Measurements from ENCODE around the gene NPR2.

NPR2 gene

GRCh38 chr9:35763803-35764202 is 27.6 kb upstream of the NPR2 start:
- no peak for DNase-seq (ENCODE audit: low spot score)

GRCh38 chr9:35766997-35767396 is 24.4 kb upstream of the NPR2 start:
- DNase-seq (ENCODE audit: low spot score): no peak

GRCh38 chr9:35767458-35767857 is 23.9 kb upstream of the NPR2 start:
- DNase-seq (ENCODE audit: low spot score): no peak

GRCh38 chr9:35769763-35770162 is 21.6 kb upstream of the NPR2 start:
- no peak for DNase-seq (ENCODE audit: low spot score)

- DNase-seq (ENCODE audit: low spot score): no peak
Measured at GRCh38 chr9:35771075-35771433, 20.3 kb upstream of the NPR2 start.

GRCh38 chr9:35771534-35771933 is 19.9 kb upstream of the NPR2 start:
- DNase-seq (ENCODE audit: low spot score): no peak

- DNase-seq (ENCODE audit: low spot score): no peak
Measured at GRCh38 chr9:35771943-35772342, 19.4 kb upstream of the NPR2 start.

GRCh38 chr9:35774907-35775635 is 16.3 kb upstream of the NPR2 start:
- no peak for DNase-seq (ENCODE audit: low spot score)

GRCh38 chr9:35776018-35776417 is 15.4 kb upstream of the NPR2 start:
- no peak for DNase-seq (ENCODE audit: low spot score)

DNA sequence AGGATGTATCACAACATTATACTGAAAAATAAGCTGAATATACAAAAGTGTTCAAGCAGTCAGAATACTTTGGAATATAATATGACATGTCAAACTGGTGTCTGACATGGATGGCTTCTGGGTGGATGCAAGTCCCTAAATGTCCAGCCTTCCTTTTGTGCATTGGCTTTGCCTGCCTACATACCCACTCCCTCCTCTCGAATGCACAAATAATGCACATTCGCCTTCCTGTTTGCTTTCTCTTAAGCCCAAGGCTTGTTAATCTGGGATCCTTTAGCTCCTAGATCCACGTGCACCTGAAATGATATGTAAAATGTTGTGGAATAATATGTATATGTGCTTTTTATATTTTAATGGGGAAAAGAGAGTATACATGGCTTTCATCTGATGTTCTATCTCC is 12.9 kb upstream of the NPR2 start:
- no peak for DNase-seq (ENCODE audit: low spot score)

GRCh38 chr9:35781066-35781465 is 10.3 kb upstream of the NPR2 start:
- DNase-seq (ENCODE audit: low spot score): no peak

- DNase-seq (ENCODE audit: low spot score): no peak
Measured at GRCh38 chr9:35783418-35783817, 8.0 kb upstream of the NPR2 start.

DNA sequence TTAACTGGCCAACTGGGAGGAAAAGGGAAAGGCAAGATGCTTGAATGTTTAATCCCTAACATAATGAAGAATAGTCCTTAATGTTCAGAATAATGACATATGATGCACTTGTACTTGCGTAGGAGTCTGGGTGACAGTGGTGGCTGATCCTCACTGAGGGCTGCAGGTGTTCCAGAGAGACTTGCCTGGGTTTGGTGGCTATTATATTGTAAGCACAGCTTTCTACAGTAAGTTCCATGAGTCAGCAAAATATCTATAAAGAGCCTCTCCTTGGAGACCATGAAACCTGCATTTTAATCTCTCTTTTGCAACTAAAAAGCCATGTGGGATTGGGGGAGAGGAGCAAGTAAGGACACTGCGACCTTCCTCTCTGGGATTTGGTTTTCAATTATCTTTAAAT is 1.9 kb upstream of the NPR2 start:
- no peak for DNase-seq (ENCODE audit: low spot score)

- no peak for DNase-seq (ENCODE audit: low spot score)
Measured at GRCh38 chr9:35790025-35790384, 1.4 kb upstream of the NPR2 start.

DNA sequence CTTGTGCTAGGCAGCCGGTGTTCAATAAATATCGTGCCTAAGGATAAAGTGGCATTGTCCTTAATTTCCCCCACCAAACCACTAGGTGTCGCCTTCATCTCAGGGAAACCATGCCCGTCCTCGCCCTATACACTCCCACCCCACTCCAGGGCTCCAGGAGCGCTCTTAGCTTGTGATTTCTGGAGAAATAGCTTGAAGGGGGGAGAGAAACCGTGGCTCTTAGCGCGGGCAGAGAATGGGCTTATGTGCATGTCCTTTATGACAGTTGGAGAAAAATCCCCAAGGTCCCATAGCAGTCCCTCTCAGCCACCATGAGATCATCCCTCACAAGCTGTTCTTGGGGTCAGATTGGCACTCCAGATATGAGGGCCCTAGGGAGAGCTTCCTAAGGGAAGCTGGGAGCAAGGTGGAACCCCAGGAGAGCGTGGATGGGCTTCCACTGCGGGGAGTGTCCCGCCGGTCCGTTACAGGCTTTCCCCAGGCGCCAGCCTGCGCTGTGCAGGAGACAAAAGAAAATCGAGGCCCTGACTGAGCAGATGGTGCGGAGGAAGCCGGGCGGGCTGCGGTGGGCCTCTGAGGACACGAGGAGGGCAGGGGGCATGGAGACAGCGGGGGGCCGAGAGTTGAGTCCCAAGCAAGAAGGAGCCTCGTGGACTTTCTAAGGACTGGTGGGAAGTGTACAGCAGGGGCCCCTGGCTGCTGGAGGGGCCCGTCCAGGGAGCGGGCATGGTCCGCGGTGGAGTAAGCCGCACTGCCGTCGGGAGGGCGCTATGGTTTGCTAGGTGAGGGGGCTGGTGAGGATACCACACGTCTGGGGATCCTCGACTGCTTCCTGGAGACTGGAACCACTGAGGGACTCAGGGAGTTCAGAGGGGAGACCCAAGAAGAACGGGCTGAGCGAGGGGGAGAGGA is 750 bp upstream of the NPR2 start:
- peak; percentile 91 for DNase-seq (ENCODE audit: low spot score)

DNA sequence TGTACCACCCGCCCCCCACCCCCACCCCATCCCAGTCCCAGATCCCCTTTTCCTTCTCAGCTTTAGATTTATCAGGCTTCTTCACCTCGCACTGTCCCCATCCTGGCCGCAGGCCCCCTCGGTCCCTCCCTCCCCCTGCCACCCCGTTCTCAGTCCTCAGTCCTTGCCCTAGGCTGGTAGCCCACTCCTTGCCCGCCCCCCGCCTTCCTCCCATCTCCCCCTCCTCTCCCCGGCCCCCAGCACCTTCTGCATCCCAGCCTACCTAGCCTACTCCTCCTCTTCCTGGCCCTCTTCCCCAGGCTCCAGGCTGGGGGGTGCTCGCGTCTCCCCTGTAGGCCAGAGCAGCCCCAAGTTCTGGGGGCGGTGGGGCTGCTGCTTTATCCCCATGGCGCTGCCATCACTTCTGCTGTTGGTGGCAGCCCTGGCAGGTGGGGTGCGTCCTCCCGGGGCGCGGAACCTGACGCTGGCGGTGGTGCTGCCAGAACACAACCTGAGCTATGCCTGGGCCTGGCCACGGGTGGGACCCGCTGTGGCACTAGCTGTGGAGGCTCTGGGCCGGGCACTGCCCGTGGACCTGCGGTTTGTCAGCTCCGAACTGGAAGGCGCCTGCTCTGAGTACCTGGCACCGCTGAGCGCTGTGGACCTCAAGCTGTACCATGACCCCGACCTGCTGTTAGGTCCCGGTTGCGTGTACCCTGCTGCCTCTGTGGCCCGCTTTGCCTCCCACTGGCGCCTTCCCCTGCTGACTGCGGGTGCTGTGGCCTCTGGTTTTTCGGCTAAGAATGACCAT is 828 bp downstream of the NPR2 start:
- no peak for DNase-seq (ENCODE audit: low spot score)

- no peak for DNase-seq (ENCODE audit: low spot score)
Measured at GRCh38 chr9:35792826-35793225, 1.4 kb downstream of the NPR2 start.

DNA sequence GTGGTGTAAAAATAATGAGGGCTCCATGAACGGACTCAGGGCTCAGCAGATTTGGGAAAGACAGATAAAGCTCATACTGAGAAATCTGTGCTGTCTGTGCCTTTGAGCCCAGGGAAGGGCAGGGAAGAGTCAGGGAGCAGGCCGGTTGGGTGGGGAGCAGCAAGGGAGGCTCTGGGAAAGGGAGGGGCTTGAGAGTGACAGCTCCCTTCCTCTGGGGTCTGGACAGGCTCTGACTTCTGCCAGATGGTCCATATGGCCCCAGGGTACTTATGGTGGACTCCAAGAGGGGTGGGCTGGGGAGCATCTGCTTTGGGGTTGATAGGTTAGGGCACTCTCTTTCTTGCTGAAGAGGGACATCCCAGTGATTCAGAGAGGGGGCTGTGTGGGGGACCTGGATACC is 2.1 kb downstream of the NPR2 start:
- no peak for DNase-seq (ENCODE audit: low spot score)

DNA sequence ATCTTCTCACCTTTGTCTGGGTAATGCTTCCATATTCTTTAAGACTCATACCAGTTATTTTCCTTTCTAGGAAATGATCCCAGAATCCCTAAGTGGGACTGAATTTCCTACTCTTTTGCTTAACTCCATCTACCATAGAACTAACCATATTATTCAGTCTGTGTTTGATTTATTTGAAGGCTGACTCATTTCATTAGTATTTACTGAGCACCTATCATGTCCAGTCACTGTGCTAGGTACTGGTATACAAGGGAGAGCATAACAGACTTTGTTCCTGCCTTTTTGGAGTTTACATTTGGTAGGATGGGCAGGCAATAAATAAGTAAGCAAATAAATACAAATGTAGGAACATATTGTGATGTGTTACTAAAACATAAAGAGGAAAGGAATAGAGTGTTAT is 4.3 kb downstream of the NPR2 start:
- DNase-seq (ENCODE audit: low spot score): no peak

DNA sequence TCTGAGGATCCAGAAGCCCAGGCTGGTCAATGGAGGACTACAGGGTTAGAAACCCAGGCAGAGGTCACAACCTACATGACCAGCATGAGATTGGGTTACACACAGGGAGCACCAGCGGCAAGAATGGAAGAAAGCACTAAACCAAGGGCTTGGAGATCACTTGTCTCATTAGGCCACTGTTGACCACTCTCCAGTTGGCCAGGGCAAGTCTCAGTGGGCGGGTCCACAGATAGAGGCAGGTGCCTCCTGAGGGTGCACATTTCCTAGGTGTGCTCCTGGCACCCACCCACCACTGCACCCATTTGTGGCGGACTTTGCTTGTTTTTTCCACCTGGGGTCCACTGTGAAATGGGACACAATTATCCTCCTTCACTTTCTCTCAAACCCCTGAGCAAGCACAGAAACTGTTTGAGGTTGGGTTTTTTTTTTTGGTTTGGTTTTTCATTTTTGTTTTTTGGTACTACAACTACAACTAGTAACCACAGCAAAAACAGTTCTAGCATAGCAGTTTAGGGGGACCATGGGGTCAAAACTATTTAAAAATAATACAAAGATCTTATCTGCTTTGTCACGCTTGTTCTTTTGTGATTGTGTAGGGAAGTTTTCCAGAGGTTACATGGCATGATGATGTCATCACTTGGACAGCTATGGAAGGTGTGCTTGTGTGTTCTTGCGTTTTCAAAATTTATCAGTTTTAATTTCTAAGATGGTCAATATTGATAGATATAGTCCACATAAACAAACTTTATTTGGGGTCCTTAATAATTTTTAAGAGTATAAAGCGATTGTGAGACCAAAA is 6.1 kb downstream of the NPR2 start:
- no peak for DNase-seq (ENCODE audit: low spot score)

- no peak for DNase-seq (ENCODE audit: low spot score)
Measured at GRCh38 chr9:35798658-35799374, 7.4 kb downstream of the NPR2 start.

Data from HuH-7 (cell line).